ENCODE measurements around the gene KCNH5.

The KCNH5 gene

GRCh38 chr14:63078569-63078968 lies 33.3 kb upstream of the KCNH5 start:
- no peaks in the 10 kb centered on the region for H3K9me3 ChIP-seq (replicated peaks; ENCODE audit: insufficient read depth, low read length)
- H3K9ac ChIP-seq (ENCODE audit: low read length), result no peak overlapping the region
- no peaks in the 10 kb centered on the region for H3K36me3 ChIP-seq (replicated peaks; ENCODE audit: insufficient read depth, low read length)
- no peak for DNase-seq
- TF ChIP-seq EZH2phosphoT487 (IDR thresholded peaks at IDR 0.05; ENCODE audit: low read length) (no peak), CTCF (IDR thresholded peaks at IDR 0.05; ENCODE audit: low read length) (no peak), EZH2 (optimal IDR thresholded peaks at IDR 0.05; ENCODE audit: low read depth, low read length) (no peak)
- no peaks in the 10 kb centered on the region for H3K79me2 ChIP-seq (ENCODE audit: low read length)
- no peaks in the 10 kb centered on the region for H3F3A ChIP-seq (ENCODE audit: insufficient read depth, low read length)
- H2AFZ ChIP-seq (ENCODE audit: low read length), result no peak overlapping the region
- no peaks in the 10 kb centered on the region for H3K9me2 ChIP-seq (replicated peaks; ENCODE audit: insufficient read depth, low read length)
- no peak overlapping the region for H3K4me2 ChIP-seq (ENCODE audit: low read depth, low read length)
- no peaks in the 10 kb centered on the region for H3K27me3 ChIP-seq (replicated peaks; ENCODE audit: insufficient read depth, low read length)
- no peaks in the 10 kb centered on the region for H3K4me1 ChIP-seq (ENCODE audit: low read length)
- H3K27ac ChIP-seq (ENCODE audit: low read length), result no peak overlapping the region
- H3K4me3 ChIP-seq (ENCODE audit: low read length), result no peak overlapping the region
- H4K20me1 ChIP-seq (ENCODE audit: insufficient read depth, low read length), result no peaks in the 10 kb centered on the region

GRCh38 chr14:63076488-63076887 lies 31.2 kb upstream of the KCNH5 start:
- no peak overlapping the region for H3K4me2 ChIP-seq (ENCODE audit: low read depth, low read length)
- TF ChIP-seq EZH2 (optimal IDR thresholded peaks at IDR 0.05; ENCODE audit: low read depth, low read length) (no peak), EZH2phosphoT487 (IDR thresholded peaks at IDR 0.05; ENCODE audit: low read length) (no peak)

GRCh38 chr14:63055631-63056030 lies 10.4 kb upstream of the KCNH5 start:
- no peaks in the 10 kb centered on the region for H3K9me3 ChIP-seq (replicated peaks; ENCODE audit: insufficient read depth, low read length)

More at GRCh38 chr14:63076488-63076887, 31.2 kb upstream of the KCNH5 start:
- H3K9ac ChIP-seq (ENCODE audit: low read length), result no peak overlapping the region
- no peaks in the 10 kb centered on the region for H3K27me3 ChIP-seq (replicated peaks; ENCODE audit: insufficient read depth, low read length)
- H3K27ac ChIP-seq (ENCODE audit: low read length), result no peak overlapping the region
- H3K9me3 ChIP-seq (replicated peaks; ENCODE audit: insufficient read depth, low read length), result no peaks in the 10 kb centered on the region
- H3K36me3 ChIP-seq (replicated peaks; ENCODE audit: insufficient read depth, low read length), result no peaks in the 10 kb centered on the region
- no peak for DNase-seq
- H3K9me2 ChIP-seq (replicated peaks; ENCODE audit: insufficient read depth, low read length), result no peaks in the 10 kb centered on the region
- H2AFZ ChIP-seq (ENCODE audit: low read length), result no peak overlapping the region
- H3K4me3 ChIP-seq (ENCODE audit: low read length), result no peak overlapping the region
- H3K4me1 ChIP-seq (ENCODE audit: low read length), result no peaks in the 10 kb centered on the region
- no peaks in the 10 kb centered on the region for H4K20me1 ChIP-seq (ENCODE audit: insufficient read depth, low read length)
- no peaks in the 10 kb centered on the region for H3K79me2 ChIP-seq (ENCODE audit: low read length)
- H3F3A ChIP-seq (ENCODE audit: insufficient read depth, low read length), result no peaks in the 10 kb centered on the region

More at GRCh38 chr14:63055631-63056030, 10.4 kb upstream of the KCNH5 start:
- Histone ChIP-seq H3K4me2 (ENCODE audit: low read depth, low read length) (no peak overlapping the region), H3K9me2 (replicated peaks; ENCODE audit: insufficient read depth, low read length) (no peaks in the 10 kb centered on the region), H3K4me1 (ENCODE audit: low read length) (no peaks in the 10 kb centered on the region), H3K36me3 (replicated peaks; ENCODE audit: insufficient read depth, low read length) (no peaks in the 10 kb centered on the region), H3K4me3 (ENCODE audit: low read length) (no peak overlapping the region), H3K79me2 (ENCODE audit: low read length) (no peaks in the 10 kb centered on the region), H3K9ac (ENCODE audit: low read length) (no peak overlapping the region), H2AFZ (ENCODE audit: low read length) (no peak overlapping the region), H4K20me1 (ENCODE audit: insufficient read depth, low read length) (no peaks in the 10 kb centered on the region), H3F3A (ENCODE audit: insufficient read depth, low read length) (no peaks in the 10 kb centered on the region), H3K27ac (ENCODE audit: low read length) (no peak overlapping the region), H3K27me3 (replicated peaks; ENCODE audit: insufficient read depth, low read length) (no peaks in the 10 kb centered on the region)
- TF ChIP-seq EZH2 (optimal IDR thresholded peaks at IDR 0.05; ENCODE audit: low read depth, low read length) (no peak), CTCF (IDR thresholded peaks at IDR 0.05; ENCODE audit: low read length) (no peak), EZH2phosphoT487 (IDR thresholded peaks at IDR 0.05; ENCODE audit: low read length) (no peak)
- no peak for DNase-seq

Measured in MM.1S (cell line).